Measurements from ENCODE around the gene SOX5. TPM values are rescaled to one million over a fixed set of nuclear protein-coding genes. Genes with fewer than 3 reads are reported as not detected.

The SOX5 gene
- total RNA-seq, 1 experiment from 2014 or later, result 0.52 TPM

DNA sequence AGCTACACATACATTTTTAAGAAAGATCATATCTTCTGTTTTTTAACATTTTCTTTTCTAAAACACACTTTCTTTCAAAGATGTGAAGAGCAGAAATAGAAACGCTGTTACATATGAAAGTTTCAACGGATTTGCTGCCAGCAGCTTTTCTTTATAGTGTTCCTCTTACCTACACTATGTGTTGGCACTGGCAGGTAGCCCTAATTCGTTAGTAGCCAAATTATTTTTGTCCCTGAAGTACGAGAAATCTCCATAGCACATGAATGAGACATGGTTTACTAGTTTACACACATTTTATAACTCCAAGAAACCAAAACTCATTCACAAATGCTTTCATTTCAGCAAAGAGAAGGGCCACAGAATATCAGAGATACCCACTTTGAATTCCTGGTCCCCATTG, 6.6 kb downstream of the SOX5 start:
- H3K79me2 ChIP-seq (ENCODE audit: insufficient read depth, low read length), result no peaks in the 10 kb centered on the region
- POLR2A ChIA-PET, result no interaction called here
- CTCF ChIA-PET, result no interaction called here
- TF ChIP-seq SIN3A (IDR thresholded peaks at IDR 0.05; ENCODE audit: low read depth) (no peak), SP1 (IDR thresholded peaks at IDR 0.05; ENCODE audit: low read depth) (no peak), ZNF274 (IDR thresholded peaks at IDR 0.05; ENCODE audit: low read depth, low read length) (no peak), RAD21 (IDR thresholded peaks at IDR 0.05; ENCODE audit: low read depth) (no peak), POLR2AphosphoS5 (IDR thresholded peaks at IDR 0.05; ENCODE audit: low read depth, low read length) (no peak), ZFX (IDR thresholded peaks at IDR 0.05) (no peak), YY1 (IDR thresholded peaks at IDR 0.05; ENCODE audit: extremely low read depth, insufficient replicate concordance, low read depth, low read length) (no peak), SRF (IDR thresholded peaks at IDR 0.05; ENCODE audit: low read depth) (no peak), CEBPB (IDR thresholded peaks at IDR 0.05; ENCODE audit: low read depth) (no peak), JUND (IDR thresholded peaks at IDR 0.05) (no peak), ELF1 (IDR thresholded peaks at IDR 0.05; ENCODE audit: borderline replicate concordance, low read depth) (no peak)
- TF ChIP-seq, protein P1, sequence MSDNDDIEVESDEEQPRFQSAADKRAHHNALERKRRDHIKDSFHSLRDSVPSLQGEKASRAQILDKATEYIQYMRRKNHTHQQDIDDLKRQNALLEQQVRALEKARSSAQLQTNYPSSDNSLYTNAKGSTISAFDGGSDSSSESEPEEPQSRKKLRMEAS (IDR thresholded peaks at IDR 0.05), result no peak
- TF ChIP-seq, protein P2, sequence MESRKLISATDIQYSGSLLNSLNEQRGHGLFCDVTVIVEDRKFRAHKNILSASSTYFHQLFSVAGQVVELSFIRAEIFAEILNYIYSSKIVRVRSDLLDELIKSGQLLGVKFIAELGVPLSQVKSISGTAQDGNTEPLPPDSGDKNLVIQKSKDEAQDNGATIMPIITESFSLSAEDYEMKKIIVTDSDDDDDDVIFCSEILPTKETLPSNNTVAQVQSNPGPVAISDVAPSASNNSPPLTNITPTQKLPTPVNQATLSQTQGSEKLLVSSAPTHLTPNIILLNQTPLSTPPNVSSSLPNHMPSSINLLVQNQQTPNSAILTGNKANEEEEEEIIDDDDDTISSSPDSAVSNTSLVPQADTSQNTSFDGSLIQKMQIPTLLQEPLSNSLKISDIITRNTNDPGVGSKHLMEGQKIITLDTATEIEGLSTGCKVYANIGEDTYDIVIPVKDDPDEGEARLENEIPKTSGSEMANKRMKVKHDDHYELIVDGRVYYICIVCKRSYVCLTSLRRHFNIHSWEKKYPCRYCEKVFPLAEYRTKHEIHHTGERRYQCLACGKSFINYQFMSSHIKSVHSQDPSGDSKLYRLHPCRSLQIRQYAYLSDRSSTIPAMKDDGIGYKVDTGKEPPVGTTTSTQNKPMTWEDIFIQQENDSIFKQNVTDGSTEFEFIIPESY (IDR thresholded peaks at IDR 0.05; ENCODE audit: extremely low read depth, insufficient replicate concordance, low read length), result no peak
- H3K36me3 ChIP-seq (ENCODE audit: control insufficient read depth in 1 of 2, insufficient read depth in 2 of 2, low read length in 2 of 2), result no peaks in the 10 kb centered on the region
- no peaks in the 10 kb centered on the region for H3K27me3 ChIP-seq (ENCODE audit: insufficient read depth, low read length)
- H4K20me1 ChIP-seq (ENCODE audit: insufficient read depth), result no peaks in the 10 kb centered on the region
- no peak overlapping the region for H3K27ac ChIP-seq (ENCODE audit: low read depth, low read length)
- H3K9ac ChIP-seq (ENCODE audit: low read length), result no peak overlapping the region
- no peak overlapping the region for H2AFZ ChIP-seq (ENCODE audit: low read depth, low read length, poor library complexity, severe bottlenecking)
- H3K4me3 ChIP-seq (replicated peaks in 1 of 2; ENCODE audit: low read depth in 1 of 2, low read length in 2 of 2), result no peak overlapping the region
- peaks cover 6 to 27% of the 10 kb centered on the region in 2 experiments; a peak in 2 of 4 replicates for H3K9me3 ChIP-seq (ENCODE audit: control insufficient read depth in 1 of 2, insufficient read depth in 1 of 2, low read depth in 1 of 2, low read length in 2 of 2)
- DNase-seq (ENCODE audit: low read depth, low spot score) (no peak), ATAC-seq (no peak)
- no peak overlapping the region for H3K4me2 ChIP-seq (ENCODE audit: low read length)
- H3K4me1 ChIP-seq (ENCODE audit: control insufficient read depth in 1 of 2, insufficient read depth in 2 of 2, low read length in 2 of 2), result no peaks in the 10 kb centered on the region
- RAD21 ChIA-PET (ENCODE audit: low non-redundant PET in 1 of 2, low total read pairs in 2 of 2, uncharacterized antibody in 2 of 2, unreplicated experiment in 2 of 2), result no interaction called here
- H3K9me2 ChIP-seq (ENCODE audit: insufficient read depth), result no peaks in the 10 kb centered on the region
- intact Hi-C loops (cut with micrococcal nuclease), result no loop called here
- BruUV-seq (replicated peaks), result no TSS peak
